Ecto neural progenitor cell (in vitro differentiated cells): ENCODE measurements around the gene PSMG1.
"Not testable (repeated sequence)": the region's sequence is repeated elsewhere in the genome, so short reads cannot be mapped to it uniquely, and the experiment has no call there.

Experiments used
- DNase-seq: peaks from one replicate; pipeline ENCODE4 v3.0.0-alpha.2; 2018; ENCODE audit warnings: low spot score

Gene PSMG1

GRCh38 chr21:39188521-39189139 is 5.4 kb upstream of the PSMG1 start:
- no peak for DNase-seq

- no peak for DNase-seq
These were observed 3.9 kb upstream of the PSMG1 start for GRCh38 chr21:39187141-39187540.

DNA sequence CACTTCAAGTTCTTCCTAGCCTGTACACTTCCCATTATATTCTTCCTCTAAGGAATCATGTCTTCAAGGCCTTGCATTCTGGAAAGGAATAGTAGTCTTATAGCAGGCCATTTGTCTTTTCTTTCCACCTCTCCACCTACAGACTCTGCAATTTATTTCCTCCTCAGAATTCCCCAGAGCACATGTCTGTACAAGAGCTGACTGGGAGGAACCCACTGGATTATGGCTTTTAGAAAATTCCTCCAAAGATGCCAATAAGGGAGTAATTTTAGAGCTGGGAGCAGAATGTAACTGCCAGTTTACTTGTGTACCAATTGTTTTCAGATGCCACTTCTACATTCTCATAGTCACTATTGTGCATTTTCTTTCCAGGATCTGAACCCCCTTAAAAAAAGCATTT is 3.4 kb upstream of the PSMG1 start:
- DNase-seq, result no peak

- no peak for DNase-seq
These were observed 1.9 kb upstream of the PSMG1 start for GRCh38 chr21:39185157-39185556.

DNA sequence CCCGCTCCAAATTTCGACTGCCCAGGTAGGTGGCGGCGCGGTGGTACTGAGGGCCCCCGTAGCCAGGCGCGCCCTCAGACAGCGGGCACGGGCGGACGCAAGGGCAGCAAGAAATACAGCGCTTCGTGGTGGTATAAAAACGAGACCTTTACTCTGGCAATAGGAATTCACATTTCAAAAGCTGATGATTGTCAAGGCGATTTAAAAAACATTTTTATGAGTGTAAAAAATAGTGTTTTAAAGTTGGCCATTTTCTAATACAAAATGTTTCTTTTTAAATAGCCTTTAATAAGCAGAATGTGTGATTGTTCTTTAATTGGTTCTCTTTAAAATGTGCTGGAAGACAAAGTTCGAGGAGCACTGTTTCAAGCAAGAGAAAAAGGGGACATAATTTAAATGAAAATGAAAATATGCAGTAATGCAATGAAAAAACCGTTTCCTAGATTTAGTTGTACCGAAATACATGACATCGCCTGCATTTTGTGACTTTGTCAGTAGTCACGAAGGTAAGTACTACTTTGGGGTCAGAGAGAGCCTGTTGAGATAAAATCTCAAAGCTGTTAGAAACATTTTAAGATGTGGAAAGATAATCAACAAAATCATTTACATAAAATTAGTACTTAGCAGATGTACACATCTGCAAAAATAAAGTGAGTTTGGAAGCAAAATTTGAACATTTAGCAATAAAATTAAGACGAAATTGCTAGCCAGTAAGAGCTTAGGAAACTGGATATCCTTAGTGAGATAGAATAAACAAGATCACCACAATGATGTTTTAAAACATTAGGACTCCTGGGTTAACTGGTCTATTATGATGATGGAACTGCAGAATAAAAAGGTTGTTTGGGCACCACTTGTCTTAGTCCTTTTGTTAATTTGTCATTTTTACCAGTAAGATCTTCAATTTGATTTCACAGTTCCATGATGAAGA is 1.1 kb upstream of the PSMG1 start:
- no peak for DNase-seq

DNA sequence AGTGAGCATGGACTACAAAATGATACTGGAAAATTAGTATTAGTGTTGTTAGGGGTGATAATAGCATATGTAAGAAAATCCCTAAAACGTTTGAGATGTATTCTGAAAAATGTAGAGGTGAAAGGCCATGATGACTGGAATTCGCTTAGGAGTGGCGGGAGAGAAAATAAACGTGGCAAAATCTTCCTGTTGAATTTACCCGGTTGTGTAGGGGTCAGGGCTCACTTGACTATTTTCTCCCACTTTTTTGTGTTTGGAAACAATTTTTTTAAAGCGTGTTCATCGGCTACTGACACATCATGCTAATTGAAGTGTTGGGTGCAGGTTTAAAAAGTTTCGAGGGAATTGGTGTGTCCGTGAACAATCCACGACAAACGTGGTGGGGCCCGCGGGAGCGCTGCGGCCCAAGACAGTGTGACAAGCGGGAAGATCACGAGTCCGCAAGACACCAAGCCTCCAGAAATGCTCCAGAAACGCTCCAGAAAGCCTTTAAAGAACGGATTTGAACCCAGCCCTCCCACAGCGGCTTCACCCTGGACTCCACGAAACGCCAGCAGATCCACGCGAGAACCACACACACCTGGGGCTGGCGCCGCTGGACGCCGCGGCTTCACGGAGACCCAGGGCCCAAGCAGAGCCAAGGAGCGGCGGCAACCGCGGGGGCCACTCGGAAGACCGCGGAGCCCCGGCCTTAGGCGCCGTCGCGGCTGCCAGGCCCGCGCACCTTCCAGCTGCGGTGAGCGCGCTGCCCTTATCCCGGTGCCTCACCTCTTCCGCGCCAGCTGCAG is 573 bp downstream of the PSMG1 start:
- peak; percentile 52 for DNase-seq

GRCh38 chr21:39182016-39182415 is 1.2 kb downstream of the PSMG1 start:
- no peak for DNase-seq

- no peak for DNase-seq
These were observed 1.9 kb downstream of the PSMG1 start for GRCh38 chr21:39181205-39181818.

GRCh38 chr21:39180429-39181019 is 2.7 kb downstream of the PSMG1 start:
- no peak for DNase-seq

GRCh38 chr21:39178421-39178820 is 4.8 kb downstream of the PSMG1 start:
- DNase-seq, result no peak

- DNase-seq, result no peak
These were observed 7.0 kb downstream of the PSMG1 start for GRCh38 chr21:39176271-39176709.

DNA sequence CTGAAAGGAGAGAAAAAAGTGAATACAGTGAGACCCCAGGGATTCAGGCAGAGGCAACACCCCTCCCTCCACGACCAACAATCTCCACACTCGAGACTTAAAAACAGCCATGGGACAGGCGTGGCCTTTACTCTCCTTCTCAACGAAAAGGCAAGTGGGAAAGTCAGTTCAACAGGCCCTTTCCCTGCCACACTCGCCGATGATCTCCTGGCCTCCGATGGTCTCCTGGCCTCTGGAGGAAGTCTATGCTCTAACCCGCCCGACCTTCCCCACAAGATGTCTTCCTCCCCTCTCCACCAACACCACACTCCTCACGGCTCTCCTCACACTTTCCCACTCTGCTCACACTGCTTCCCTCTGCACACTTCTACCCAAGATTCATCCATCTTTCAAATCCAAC is 7.6 kb downstream of the PSMG1 start:
- no peak for DNase-seq

GRCh38 chr21:39175154-39175553 is 8.1 kb downstream of the PSMG1 start:
- no peak for DNase-seq

GRCh38 chr21:39173716-39174680 is 9.3 kb downstream of the PSMG1 start:
- no peak for DNase-seq

DNA sequence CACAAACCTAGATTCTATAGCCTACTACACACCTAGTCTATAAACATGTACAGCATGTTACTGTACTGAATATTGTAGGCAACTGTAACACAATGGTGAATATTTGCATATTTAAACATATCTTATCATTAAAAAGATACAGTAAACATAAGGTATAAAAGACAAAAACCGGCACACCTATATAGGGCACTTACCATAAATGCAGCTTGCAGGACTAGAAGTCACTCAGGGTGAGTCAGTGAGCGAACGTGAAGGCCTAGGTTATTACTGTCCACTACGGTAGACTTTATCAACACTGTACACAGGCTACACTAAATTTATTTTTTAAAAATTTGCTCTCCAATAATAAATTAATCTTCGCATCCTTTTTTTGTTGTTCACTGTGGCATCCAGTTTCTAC is 13.3 kb downstream of the PSMG1 start:
- no peak for DNase-seq

DNA sequence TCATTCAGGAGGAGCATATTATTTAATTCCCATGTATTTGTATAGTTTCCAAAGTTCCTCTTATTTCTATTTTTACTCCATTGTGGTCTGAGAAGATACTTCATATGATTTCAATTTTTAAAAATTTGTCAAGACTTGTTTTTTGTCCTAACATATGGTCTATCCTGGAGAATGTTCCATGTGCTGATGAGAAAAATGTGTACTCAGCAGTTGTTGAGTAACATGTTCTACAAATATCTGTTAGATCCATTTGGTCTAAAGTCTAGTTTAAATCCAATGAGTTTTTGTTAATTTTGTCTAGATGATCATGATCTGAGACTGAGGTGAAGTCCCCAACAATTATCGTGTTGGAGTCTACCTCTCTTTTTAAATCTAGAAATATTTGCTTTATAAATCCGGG is 14.5 kb downstream of the PSMG1 start:
- no peak for DNase-seq

DNA sequence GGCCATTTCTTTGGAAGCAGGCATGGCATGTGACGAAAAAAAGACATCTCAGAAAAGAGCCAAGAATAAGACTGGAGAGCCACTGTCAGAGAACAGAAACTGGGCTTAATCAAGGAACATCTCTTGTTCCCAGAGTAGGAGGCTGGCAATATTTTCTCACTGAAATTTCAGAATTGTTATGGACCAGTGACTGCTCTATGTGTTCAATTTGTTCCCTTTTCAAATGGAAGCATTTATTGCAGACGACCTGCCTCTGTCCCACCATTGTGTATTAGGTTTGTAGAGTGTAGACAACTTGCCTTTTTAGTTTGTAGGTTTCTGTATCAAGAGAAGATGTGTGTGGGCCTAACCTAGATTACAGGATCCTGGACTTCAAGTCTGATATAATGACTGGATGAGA is 18.7 kb downstream of the PSMG1 start:
- no peak for DNase-seq

- DNase-seq, result no peak
These were observed 22.2 kb downstream of the PSMG1 start for GRCh38 chr21:39161064-39161463.

DNA sequence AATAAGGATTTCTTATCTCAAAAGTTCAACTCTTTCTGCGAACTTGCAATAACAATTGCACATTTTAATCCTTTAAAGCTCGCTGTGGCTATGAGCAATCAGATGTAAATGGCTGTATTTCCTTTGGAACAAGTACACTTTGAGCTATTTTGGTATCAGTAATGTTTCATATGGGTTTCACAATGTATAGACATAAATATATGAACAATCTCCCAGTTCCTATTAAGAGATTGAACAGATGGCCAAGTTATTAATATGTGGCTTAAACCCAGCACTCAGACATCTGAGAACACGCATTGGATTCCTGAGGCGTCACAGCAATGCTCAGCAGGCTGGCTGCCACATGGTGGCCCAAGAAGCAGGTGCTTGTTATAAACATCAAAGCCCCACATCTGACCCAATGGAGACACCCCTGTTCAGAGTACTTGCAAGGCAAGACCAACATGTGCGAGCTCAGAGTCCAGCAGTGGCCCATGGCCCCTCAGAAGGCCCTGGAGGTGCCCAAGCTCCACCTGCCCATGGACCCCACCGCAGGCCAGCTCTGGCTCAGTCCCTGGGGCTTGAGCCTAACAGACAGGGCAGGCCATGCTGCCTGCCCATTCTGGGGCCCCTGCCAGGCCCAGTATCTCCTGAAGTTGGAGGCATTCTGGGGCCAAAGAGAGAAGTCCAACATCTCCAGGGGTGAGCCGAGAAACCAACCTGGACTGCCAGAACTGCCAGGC is 23.7 kb downstream of the PSMG1 start:
- DNase-seq, result no peak

DNA sequence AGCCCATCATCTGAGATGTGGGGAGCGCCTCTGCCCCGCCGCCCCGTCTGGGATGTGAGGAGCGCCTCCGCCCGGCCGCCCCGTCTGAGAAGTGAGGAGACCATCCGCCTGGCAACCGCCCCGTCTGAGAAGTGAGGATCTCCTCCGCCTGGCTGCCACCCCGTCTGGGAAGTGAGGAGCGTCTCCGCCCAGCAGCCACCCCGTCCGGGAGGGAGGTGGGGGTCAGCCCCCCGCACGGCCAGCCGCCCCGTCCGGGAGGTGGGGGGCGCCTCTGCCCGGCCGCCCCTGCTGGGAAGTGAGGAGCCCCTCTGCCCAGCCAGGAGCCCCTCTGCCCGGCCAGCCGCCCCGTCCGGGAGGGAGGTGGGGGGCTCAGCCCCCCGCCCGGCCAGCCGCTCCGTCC is 26.0 kb downstream of the PSMG1 start:
- DNase-seq, result not testable (repeated sequence)
